K562 (cell line): ENCODE results near the gene OVCH2. TPM values are rescaled to one million over a fixed set of nuclear protein-coding genes. Genes with fewer than 3 reads are reported as not detected.

Experiments
- ATAC-seq: fragments of 200-7000 bp; cut with Tn5 transposase; 3 replicates; pipeline ENCODE4 v1.9.1; 2020; ENCODE audit warnings: moderate library complexity
- BruUV-seq: library from RNA; stranded (reverse); fragments of 400-500 nt; replicated peaks from 2 replicates; lab custom pipeline; 2021; lab: Mats Ljungman, UMichigan
- CTCF ChIA-PET: fragments of 300-600 bp; formaldehyde crosslinking; extraction: SDS; loops from one replicate; lab custom pipeline; 2021; ENCODE audit warnings: low intra/inter-chr PET ratio; lab: Yijun Ruan, JAX
- POLR2A ChIA-PET: fragments of 300-600, 350-650 bp; sonication (Branson Sonifier 250); formaldehyde crosslinking; extraction: SDS; loops from one replicate; lab custom pipeline; 2021; ENCODE audit warnings: antibody characterized with exemption, inconsistent platforms; lab: Yijun Ruan, JAX
- DNase-seq, 4 experiments: peaks; one replicate each; pipeline versions ENCODE4 v3.0.0 to v3.0.0-alpha.2; 2011 to 2018; ENCODE audit warnings: low spot score in 3 of 4, mixed read lengths in 3 of 4; ENCODE audit errors: extremely low read depth in 1 of 4
- FAIRE-seq: peaks from 2 replicates; lab custom pipeline; 2011; peaks lifted over from hg19 to GRCh38; lab: Jason Lieb, UNC
- H2AFZ ChIP-seq: 2 replicates; pipeline ENCODE4 v1.6.0; 2011; ENCODE audit warnings: low read depth, low read length, control low read depth, inconsistent platforms
- H3K27ac ChIP-seq: fragments of 200-600 bp; 3 replicates; pipeline ENCODE4 v1.8.0; 2011; ENCODE audit warnings: low read depth, mild to moderate bottlenecking, control low read depth, inconsistent platforms, low read length, moderate library complexity, mixed read lengths; ENCODE audit errors: extremely low read depth
- H3K27me3 ChIP-seq, 2 experiments: fragments of 300-600 bp in 1 of 2; 2 replicates in 1 of 2; 3 replicates in 1 of 2; pipeline versions ENCODE4 v1.6.0 to v1.8.0; 2011; ENCODE audit warnings: inconsistent platforms in 2 of 2, low read length in 2 of 2, mild to moderate bottlenecking in 1 of 2, mixed read lengths in 1 of 2, moderate library complexity in 1 of 2; ENCODE audit not compliant: control insufficient read depth in 2 of 2, insufficient read depth in 2 of 2
- H3K36me3 ChIP-seq: fragments of 300-600 bp; 3 replicates; pipeline ENCODE4 v1.8.0; 2011; ENCODE audit warnings: mild to moderate bottlenecking, low read length, inconsistent platforms; ENCODE audit not compliant: control insufficient read depth, insufficient read depth
- H3K4me1 ChIP-seq, 2 experiments: fragments of 200-600 bp in 1 of 2; replicated peaks in 1 of 2; 2 replicates in 1 of 2; 3 replicates in 1 of 2; pipeline versions ENCODE4 v1.5.1 to v1.8.0; 2011; ENCODE audit warnings: inconsistent platforms in 2 of 2, low read length in 2 of 2, mild to moderate bottlenecking in 1 of 2, mixed read lengths in 1 of 2, moderate library complexity in 1 of 2; ENCODE audit not compliant: control insufficient read depth in 2 of 2, insufficient read depth in 2 of 2
- H3K4me2 ChIP-seq: 2 replicates; pipeline ENCODE4 v1.6.1; 2011; ENCODE audit warnings: low read length, control low read depth, inconsistent platforms, mixed read lengths; ENCODE audit not compliant: insufficient read depth
- H3K4me3 ChIP-seq: fragments of 200-600 bp; sonication (generic), shearing (Covaris generic); 2 replicates; pipeline ENCODE4 v1.5.1; 2016; ENCODE audit warnings: control low read depth, inconsistent platforms
- H3K79me2 ChIP-seq: fragments of 200-600 bp; 3 replicates; pipeline ENCODE4 v1.8.0; 2011; ENCODE audit warnings: low read length, inconsistent platforms; ENCODE audit not compliant: control insufficient read depth, insufficient read depth
- H3K9ac ChIP-seq, 2 experiments: 2 replicates each; pipeline versions ENCODE4 v1.6.0 to v1.6.1; 2011; ENCODE audit warnings: low read depth in 2 of 2, low read length in 2 of 2, control low read depth in 1 of 2, inconsistent platforms in 1 of 2, mild to moderate bottlenecking in 1 of 2, mixed read lengths in 1 of 2; ENCODE audit not compliant: insufficient read depth in 1 of 2
- H3K9me1 ChIP-seq: one replicate; pipeline ENCODE4 v1.6.0; 2011; ENCODE audit warnings: inconsistent platforms, mild to moderate bottlenecking, low read length, moderate library complexity; ENCODE audit not compliant: control insufficient read depth, insufficient read depth
- H3K9me3 ChIP-seq: replicated peaks from 2 replicates; pipeline ENCODE4 v1.5.1; 2011; ENCODE audit warnings: low read depth, low read length, inconsistent platforms; ENCODE audit not compliant: control insufficient read depth, insufficient read depth
- H4K20me1 ChIP-seq: replicated peaks from 2 replicates; pipeline ENCODE4 v1.6.1; 2011; ENCODE audit warnings: low read length, inconsistent platforms, mixed read lengths; ENCODE audit not compliant: control insufficient read depth, insufficient read depth
- ATF2 ChIP-seq: sonication (generic); formaldehyde crosslinking; IDR thresholded peaks from 2 replicates; pipeline ENCODE4 v1.8.1; 2022; ENCODE audit warnings: missing genetic modification reagents
- CBX8 ChIP-seq: fragments of 200-600 bp; sonication (generic); IDR thresholded peaks from 2 replicates; pipeline ENCODE4 v1.6.1; 2012; ENCODE audit warnings: borderline replicate concordance, mixed run types, low read depth, mild to moderate bottlenecking, moderate library complexity, mixed read lengths, low read length, control low read depth, inconsistent platforms; ENCODE audit not compliant: poor library complexity, severe bottlenecking; ENCODE audit errors: extremely low read depth
- CREM ChIP-seq: IDR thresholded peaks from 2 replicates; pipeline ENCODE4 v1.6.1; 2014; ENCODE audit warnings: antibody characterized with exemption, low read depth
- ELF4 ChIP-seq: fragments of 450-650 bp; formaldehyde crosslinking; IDR thresholded peaks from 2 replicates; pipeline ENCODE4 v1.4.0; 2022; ENCODE audit warnings: missing genetic modification characterization
- HDAC8 ChIP-seq: fragments of 450-650 bp; IDR thresholded peaks from 2 replicates; pipeline ENCODE4 v1.6.1; 2016; ENCODE audit warnings: mild to moderate bottlenecking, missing genetic modification characterization, moderate library complexity, missing compliant biosample characterization
- JUN ChIP-seq, 2 experiments: sonication (generic) in 1 of 2; formaldehyde crosslinking in 1 of 2; IDR thresholded peaks; 2 replicates each; pipeline versions ENCODE4 v1.6.1 to v1.8.0; 2012 to 2022; ENCODE audit warnings: borderline replicate concordance in 2 of 2, mild to moderate bottlenecking in 2 of 2, improper control_type of control experiment in 1 of 2, low read depth in 1 of 2, low read length in 1 of 2, missing genetic modification reagents in 1 of 2
- LARP7 ChIP-seq: fragments of 450-650 bp; IDR thresholded peaks from 2 replicates; pipeline ENCODE4 v1.6.1; 2016
- MAFG ChIP-seq: fragments of 450-650 bp; conservative IDR thresholded peaks from 2 replicates; pipeline ENCODE4 v1.6.1; 2016; ENCODE audit warnings: missing genetic modification characterization, missing compliant biosample characterization
- NFE2 ChIP-seq: IDR thresholded peaks from 2 replicates; pipeline ENCODE4 v1.6.1; 2014; ENCODE audit warnings: antibody characterized with exemption, low read depth
- POLR2H ChIP-seq: IDR thresholded peaks from 2 replicates; pipeline ENCODE4 v1.6.1; 2016; ENCODE audit warnings: missing genetic modification characterization, low read depth, mild to moderate bottlenecking, control low read depth, missing compliant biosample characterization, moderate library complexity
- RFX5 ChIP-seq: IDR thresholded peaks from 2 replicates; pipeline ENCODE4 v1.6.1; 2011; ENCODE audit warnings: low read depth, mild to moderate bottlenecking, improper control_type of control experiment, low read length
- RFX7 ChIP-seq: fragments of 250-450 bp; sonication (Bioruptor Pico); IDR thresholded peaks from 2 replicates; pipeline ENCODE4 v1.5.1; 2021; ENCODE audit warnings: mild to moderate bottlenecking
- SAFB ChIP-seq: fragments of 200-400 bp; formaldehyde crosslinking; IDR thresholded peaks from 2 replicates; pipeline ENCODE4 v1.6.1; 2017; ENCODE audit warnings: low read depth, low read length, borderline replicate concordance
- SNIP1 ChIP-seq: fragments of 450-650 bp; IDR thresholded peaks from 2 replicates; pipeline ENCODE4 v1.7.1; 2017; ENCODE audit warnings: low read depth, mild to moderate bottlenecking
- TEAD2 ChIP-seq: fragments of 450-650 bp; IDR thresholded peaks from 2 replicates; pipeline ENCODE4 v1.6.1; 2016; ENCODE audit warnings: missing genetic modification characterization, control low read depth, missing compliant biosample characterization
- VEZF1 ChIP-seq: fragments of 200-800 bp; sonication (Bioruptor generic); IDR thresholded peaks from 2 replicates; pipeline ENCODE4 v1.6.1; 2017; ENCODE audit warnings: missing genetic modification characterization, missing compliant biosample characterization
- ZNF124 ChIP-seq: sonication (generic); formaldehyde crosslinking; IDR thresholded peaks from 2 replicates; pipeline ENCODE4 v1.8.1; 2022; ENCODE audit warnings: missing genetic modification reagents
- ZNF766 ChIP-seq: fragments of 200-800 bp; sonication (Bioruptor generic); conservative IDR thresholded peaks from 2 replicates; pipeline ENCODE4 v1.6.1; 2016; ENCODE audit warnings: missing genetic modification characterization, missing compliant biosample characterization
- WGBS: fragments of 100-300 bp; shearing (Covaris generic); methylation state at CpG from one replicate; pipeline ENCODE4 v1.1.6; 2016; ENCODE audit warnings: low coverage, mixed read lengths; ENCODE audit not compliant: insufficient coverage; ENCODE audit errors: missing lambda C conversion rate; 5-methylcytosine and 5-hydroxymethylcytosine counted together
- in situ Hi-C: fragments of 300-500 bp; cut with MboI; formaldehyde crosslinking; loops from 4 replicates; pipeline ENCODE4 v1.15.0; 2018; ENCODE audit warnings: inconsistent platforms, mixed read lengths
- intact Hi-C: fragments of 100-400 bp; cut with micrococcal nuclease; formaldehyde crosslinking; loops from 2 replicates; pipeline ENCODE4 v1.14.2; 2022
- polyA plus RNA-seq, 8 experiments: library from polyadenylated mRNA; depleted of rRNA in 4 of 8; stranded (reverse) in 5 of 8; unstranded in 3 of 8; fragments of >200 nt; fragmentation: Nextera tagmentation in 2 of 8; fragmentation: Illumina TruSeq in 1 of 8; extraction: Ambion mirVana in 2 of 8; extraction: Trizol in 1 of 8; gene quantifications; 2 replicates each; pipeline versions ENCODE4 v1.2.1 to v1.2.3, GENCODE V29; 2011 to 2014; ENCODE audit warnings: inconsistent platforms in 1 of 8, missing spikeins in 1 of 8
- total RNA-seq, 7 experiments: library from RNA; depleted of rRNA in 6 of 7; stranded (reverse); fragments of >200 nt in 6 of 7; fragmentation: Illumina TruSeq in 2 of 7; extraction: Trizol in 2 of 7; gene quantifications; 2 replicates each; pipeline versions ENCODE4 v1.2.1 to v1.2.3, GENCODE V29; 2011 to 2021; ENCODE audit warnings: low replicate concordance in 1 of 7
- TF ChIP-seq, protein P1 (sequence below): IDR thresholded peaks from 3 replicates; pipeline ENCODE4 v1.6.1; 2011; ENCODE audit warnings: borderline replicate concordance, mild to moderate bottlenecking; ENCODE audit not compliant: insufficient read length, insufficient read depth

The OVCH2 gene
- total and polyA plus RNA-seq, 9 of the 15 experiments (the other 6 are each of a cell fraction or from before 2014, with no cell fraction given): not detected

DNA sequence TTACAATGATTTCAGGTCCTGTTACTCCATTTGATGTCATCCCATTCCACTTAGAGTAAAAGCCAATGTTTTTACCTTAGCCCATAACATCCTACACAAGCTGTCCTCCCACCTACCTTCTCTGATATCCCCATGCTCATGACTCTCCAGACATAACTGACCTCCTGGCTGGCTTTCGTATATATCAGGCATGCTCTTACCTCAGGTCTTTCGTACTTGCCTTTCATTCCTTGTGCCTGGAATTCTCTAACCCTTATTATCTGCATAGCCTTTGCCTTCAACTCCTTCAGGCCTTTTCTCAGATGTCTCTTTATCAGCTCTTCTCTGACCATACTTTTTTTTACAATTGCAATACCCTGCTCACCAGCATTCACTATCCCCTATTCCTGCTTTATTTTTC, 22.7 kb downstream of the OVCH2 start:
- CTCF ChIA-PET: no interaction called here
- WGBS: 0% methylated on average over 2 of the region's 2 CpGs

More for the DNA sequence above, 22.7 kb downstream of the OVCH2 start:
- no peak overlapping the region for H3K4me3 ChIP-seq
- FAIRE-seq (no peak), ATAC-seq (no peak), DNase-seq (no peak)
- H3K27me3 ChIP-seq: 0 out of 5 replicates have a peak, but pooled peaks cover 0 to 5% of the 10 kb centered on the region in 2 experiments
- POLR2A ChIA-PET: no interaction called here
- H3K4me2 ChIP-seq: no peak overlapping the region
- intact Hi-C loops (no loop called here), in situ Hi-C loops (no loop called here)
- no peaks in the 10 kb centered on the region for H3K9me1 ChIP-seq
- no peaks in the 10 kb centered on the region for H3K9me3 ChIP-seq
- H3K4me1 ChIP-seq: no peaks in the 10 kb centered on the region
- H3K9ac ChIP-seq: no peak overlapping the region
- BruUV-seq: no TSS peak
- H4K20me1 ChIP-seq: no peaks in the 10 kb centered on the region; the same call in 1 of the 2 replicates
- H2AFZ ChIP-seq: no peak overlapping the region
- no peaks in the 10 kb centered on the region for H3K79me2 ChIP-seq
- TF ChIP-seq ZNF766 (CRISPR knock-in tag): no peak
- TF ChIP-seq RFX7 (CRISPR knock-in tag): no peak
- no peak for TF ChIP-seq ATF2 (CRISPR knock-in tag)
- TF ChIP-seq SNIP1: no peak
- no peak for TF ChIP-seq TEAD2 (tag)
- TF ChIP-seq JUN (IDR thresholded peaks at IDR 0.05; ENCODE audit: borderline replicate concordance, low read depth, low read length): no peak
- TF ChIP-seq JUN (CRISPR knock-in tag; IDR thresholded peaks at IDR 0.05; ENCODE audit: borderline replicate concordance): no peak
- TF ChIP-seq, protein P1, sequence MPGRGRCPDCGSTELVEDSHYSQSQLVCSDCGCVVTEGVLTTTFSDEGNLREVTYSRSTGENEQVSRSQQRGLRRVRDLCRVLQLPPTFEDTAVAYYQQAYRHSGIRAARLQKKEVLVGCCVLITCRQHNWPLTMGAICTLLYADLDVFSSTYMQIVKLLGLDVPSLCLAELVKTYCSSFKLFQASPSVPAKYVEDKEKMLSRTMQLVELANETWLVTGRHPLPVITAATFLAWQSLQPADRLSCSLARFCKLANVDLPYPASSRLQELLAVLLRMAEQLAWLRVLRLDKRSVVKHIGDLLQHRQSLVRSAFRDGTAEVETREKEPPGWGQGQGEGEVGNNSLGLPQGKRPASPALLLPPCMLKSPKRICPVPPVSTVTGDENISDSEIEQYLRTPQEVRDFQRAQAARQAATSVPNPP: no peak
- TF ChIP-seq HDAC8 (tag): no peak
- TF ChIP-seq POLR2H (tag): no peak
- TF ChIP-seq MAFG (tag): no peak
- TF ChIP-seq ZNF124 (CRISPR knock-in tag): no peak
- TF ChIP-seq NFE2: no peak
- no peak for TF ChIP-seq CBX8
- TF ChIP-seq CREM: no peak
- TF ChIP-seq ELF4 (CRISPR knock-in tag): no peak
- no peak for TF ChIP-seq LARP7
- no peak for TF ChIP-seq RFX5
- no peak for TF ChIP-seq VEZF1 (CRISPR knock-in tag)
- TF ChIP-seq SAFB: no peak
- no peak overlapping the region for H3K27ac ChIP-seq
- H3K36me3 ChIP-seq: no peaks in the 10 kb centered on the region
